Measurements from ENCODE around the gene CLDN24. TPM values are rescaled to one million over a fixed set of nuclear protein-coding genes. Genes with fewer than 3 reads are reported as not detected.
A peak's percentile ranks its signal among the peaks of the same experiment; 100 is the strongest.

CLDN24 gene
- total and polyA plus RNA-seq, 4 donors, result 0.08 TPM; not detected in 3

GRCh38 chr4:183304067-183304466 is 18.2 kb downstream of the CLDN24 start:
- no peak for ATAC-seq (ENCODE audit: insufficient read depth, low FRiP score)

GRCh38 chr4:183303301-183303700 is 18.9 kb downstream of the CLDN24 start:
- ATAC-seq (ENCODE audit: insufficient read depth, low FRiP score), result no peak
- no peak for DNase-seq
- no peaks in the 10 kb centered on the region for H3K27me3 ChIP-seq (ENCODE audit: control insufficient read depth in 3 of 3, insufficient read depth in 3 of 3, low read length in 2 of 3)
- peaks cover 0 to 20% (median 3%) of the 10 kb centered on the region in 4 donors for H3K36me3 ChIP-seq (ENCODE audit: control insufficient read depth in 4 of 4, insufficient read depth in 4 of 4, low read length in 4 of 4)
- H3K9me3 ChIP-seq (ENCODE audit: control insufficient read depth in 4 of 4, insufficient read depth in 3 of 4, low read length in 3 of 4), result no peaks in the 10 kb centered on the region
- no peak for TF ChIP-seq CTCF (IDR thresholded peaks at IDR 0.05; ENCODE audit: control extremely low read depth, extremely low read depth)
- no peak overlapping the region for H3K9ac ChIP-seq (ENCODE audit: insufficient read depth in 1 of 2, low read length in 2 of 2)
- H3K4me1 ChIP-seq (ENCODE audit: control insufficient read depth in 5 of 5, insufficient read depth in 5 of 5, low read length in 5 of 5), result peaks cover 0 to 8% (median 1%) of the 10 kb centered on the region in 5 donors
- H3K4me3 ChIP-seq, result no peak overlapping the region
- no peak overlapping the region for H3K27ac ChIP-seq (ENCODE audit: low read depth in 1 of 2, low read length in 1 of 2)
- 65 to 70% methylated on average over 4 of the region's 4 CpGs for WGBS, 2 donors

More at GRCh38 chr4:183304067-183304466, 18.2 kb downstream of the CLDN24 start:
- Histone ChIP-seq H3K36me3 (ENCODE audit: control insufficient read depth in 4 of 4, insufficient read depth in 4 of 4, low read length in 4 of 4) (peaks cover 0 to 20% (median 3%) of the 10 kb centered on the region in 4 donors), H3K4me1 (ENCODE audit: control insufficient read depth in 5 of 5, insufficient read depth in 5 of 5, low read length in 5 of 5) (peaks cover 0 to 8% (median 1%) of the 10 kb centered on the region in 5 donors), H3K27me3 (ENCODE audit: control insufficient read depth in 3 of 3, insufficient read depth in 3 of 3, low read length in 2 of 3) (no peaks in the 10 kb centered on the region), H3K27ac (ENCODE audit: low read depth in 1 of 2, low read length in 1 of 2) (no peak overlapping the region), H3K9ac (ENCODE audit: insufficient read depth in 1 of 2, low read length in 2 of 2) (no peak overlapping the region), H3K9me3 (ENCODE audit: control insufficient read depth in 4 of 4, insufficient read depth in 3 of 4, low read length in 3 of 4) (no peaks in the 10 kb centered on the region), H3K4me3 (no peak overlapping the region)
- TF ChIP-seq CTCF (IDR thresholded peaks at IDR 0.05; ENCODE audit: control extremely low read depth, extremely low read depth), result no peak
- 98 to 99% methylated on average over 4 of the region's 4 CpGs for WGBS, 2 donors
- no peak for DNase-seq

GRCh38 chr4:183300655-183301054 is 21.6 kb downstream of the CLDN24 start:
- peaks cover 3 to 18% (median 6%) of the 10 kb centered on the region in 4 donors for H3K36me3 ChIP-seq (ENCODE audit: control insufficient read depth in 4 of 4, insufficient read depth in 4 of 4, low read length in 4 of 4)
- ATAC-seq (ENCODE audit: insufficient read depth, low FRiP score), result no peak
- H3K4me1 ChIP-seq (ENCODE audit: control insufficient read depth in 5 of 5, insufficient read depth in 5 of 5, low read length in 5 of 5), result peaks cover 0 to 8% (median 1%) of the 10 kb centered on the region in 5 donors
- no peaks in the 10 kb centered on the region for H3K9me3 ChIP-seq (ENCODE audit: control insufficient read depth in 4 of 4, insufficient read depth in 3 of 4, low read length in 3 of 4)
- no peak overlapping the region for H3K27ac ChIP-seq (ENCODE audit: low read depth in 1 of 2, low read length in 1 of 2)
- DNase-seq, result peak in 1 of 3 donors; percentile 35
- 81 to 82% methylated on average over 5 of the region's 5 CpGs for WGBS, 2 donors
- TF ChIP-seq CTCF (IDR thresholded peaks at IDR 0.05; ENCODE audit: control extremely low read depth, extremely low read depth), result no peak
- no peak overlapping the region for H3K9ac ChIP-seq (ENCODE audit: insufficient read depth in 1 of 2, low read length in 2 of 2)
- no peaks in the 10 kb centered on the region for H3K27me3 ChIP-seq (ENCODE audit: control insufficient read depth in 3 of 3, insufficient read depth in 3 of 3, low read length in 2 of 3)
- H3K4me3 ChIP-seq, result no peak overlapping the region

GRCh38 chr4:183300070-183300469 is 22.2 kb downstream of the CLDN24 start:
- DNase-seq, result peak; percentile 42 to 75 (median 55)
- no peak overlapping the region for H3K4me3 ChIP-seq
- TF ChIP-seq CTCF (IDR thresholded peaks at IDR 0.05; ENCODE audit: control extremely low read depth, extremely low read depth), result no peak

More at GRCh38 chr4:183300070-183300469, 22.2 kb downstream of the CLDN24 start:
- H3K36me3 ChIP-seq (ENCODE audit: control insufficient read depth in 4 of 4, insufficient read depth in 4 of 4, low read length in 4 of 4), result peaks cover 3 to 18% (median 8%) of the 10 kb centered on the region in 4 donors
- H3K9me3 ChIP-seq (ENCODE audit: control insufficient read depth in 4 of 4, insufficient read depth in 3 of 4, low read length in 3 of 4), result no peaks in the 10 kb centered on the region
- no peaks in the 10 kb centered on the region for H3K27me3 ChIP-seq (ENCODE audit: control insufficient read depth in 3 of 3, insufficient read depth in 3 of 3, low read length in 2 of 3)
- no peak overlapping the region for H3K27ac ChIP-seq (ENCODE audit: low read depth in 1 of 2, low read length in 1 of 2)
- H3K4me1 ChIP-seq (ENCODE audit: control insufficient read depth in 5 of 5, insufficient read depth in 5 of 5, low read length in 5 of 5), result peaks cover 0 to 8% (median 1%) of the 10 kb centered on the region in 5 donors
- peak; percentile 75 for ATAC-seq (ENCODE audit: insufficient read depth, low FRiP score)
- WGBS, 2 donors, result 53 to 81% methylated on average over 6 of the region's 6 CpGs
- H3K9ac ChIP-seq (ENCODE audit: insufficient read depth in 1 of 2, low read length in 2 of 2), result no peak overlapping the region

Measured in lung (tissue), 12 donors.